Ascending aorta (tissue), 2 donors: ENCODE results near the gene ANKRD9. TPM values are rescaled to one million over a fixed set of nuclear protein-coding genes. Genes with fewer than 3 reads are reported as not detected.

ENCODE experiments used
- DNase-seq, 2 donors: peaks; one replicate each; pipeline ENCODE4 v3.0.0-alpha.2; 2019; ENCODE audit warnings: low spot score in 2 of 2
- H3K27ac ChIP-seq, 2 donors: fragments of 200-600 bp; sonication (generic); one replicate each; pipeline ENCODE4 v1.5.1; 2016 to 2017; ENCODE audit warnings: mild to moderate bottlenecking in 1 of 2
- H3K27me3 ChIP-seq: fragments of 200-600 bp; sonication (generic); one replicate; pipeline ENCODE4 v1.5.1; 2017
- H3K36me3 ChIP-seq, 2 donors: fragments of 200-600 bp; sonication (generic); one replicate each; pipeline ENCODE4 v1.5.1; 2016
- H3K4me1 ChIP-seq, 2 donors: fragments of 200-600 bp; sonication (generic); one replicate each; pipeline ENCODE4 v1.5.1; 2016 to 2017; ENCODE audit warnings: mild to moderate bottlenecking in 1 of 2
- H3K4me3 ChIP-seq, 2 donors: fragments of 200-600 bp; sonication (generic); one replicate each; pipeline ENCODE4 v1.5.1; 2016 to 2017; ENCODE audit warnings: mild to moderate bottlenecking in 1 of 2
- H3K9me3 ChIP-seq, 2 donors: fragments of 200-600 bp; sonication (generic); one replicate each; pipeline ENCODE4 v1.5.1; 2016
- intact Hi-C: fragments of 100-400 bp; cut with DNase I; formaldehyde crosslinking; loops from one replicate; pipeline ENCODE4 v1.15.1; 2023
- total RNA-seq: library from RNA; depleted of rRNA; stranded (reverse); fragments of >200 nt; gene quantifications from one replicate; pipeline ENCODE4 v1.1.0, GENCODE V29; 2016
- TF ChIP-seq, protein P1 (sequence below), 3 experiments: fragments of 200-600 bp in 2 of 3; fragments of 450-650 bp in 1 of 3; sonication (generic) in 2 of 3; IDR thresholded peaks; one replicate each; pipeline ENCODE4 v1.5.1; 2016 to 2019; ENCODE audit warnings: antibody characterized with exemption in 3 of 3, mild to moderate bottlenecking in 1 of 3, moderate library complexity in 1 of 3

The ANKRD9 gene
- total RNA-seq, 1 donor from 2014 or later: 118 TPM

DNA sequence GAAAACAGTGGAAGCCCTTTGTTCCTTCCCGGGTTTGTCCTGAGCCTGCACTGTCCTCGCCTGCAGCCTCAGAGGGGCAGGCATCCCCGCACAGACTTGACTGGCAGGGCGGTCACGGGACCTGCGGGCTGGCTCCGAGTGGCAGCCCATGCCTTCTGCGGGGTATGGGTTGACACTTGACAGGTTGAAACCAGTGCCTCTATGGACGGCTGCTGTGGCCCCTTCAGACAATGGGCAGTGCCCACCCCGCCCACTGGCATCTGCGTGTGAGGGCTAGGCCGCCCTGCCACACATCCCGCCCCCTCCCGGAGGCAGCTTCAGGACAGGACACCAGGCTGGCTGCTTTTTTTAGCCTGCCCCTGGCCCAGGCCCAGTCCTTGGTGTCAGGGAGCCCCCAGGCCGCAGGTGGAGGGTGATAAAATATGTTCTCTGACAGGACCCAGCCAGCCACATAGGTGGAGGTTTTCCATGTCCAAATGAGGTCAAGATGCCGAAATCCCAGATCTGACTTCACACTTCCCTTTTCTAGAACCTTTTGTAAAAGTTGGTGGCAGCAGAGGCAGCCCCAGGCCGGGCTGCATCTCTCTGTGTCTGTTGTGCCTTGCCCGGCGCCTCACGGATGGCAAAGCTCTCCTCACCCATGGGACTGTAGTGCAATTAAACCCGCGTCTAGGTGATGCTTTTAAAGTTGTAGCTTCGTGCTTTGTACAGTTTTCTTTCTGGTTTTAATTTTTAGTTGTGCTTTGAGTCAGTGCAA is 10.0 kb downstream of the ANKRD9 start:
- H3K27ac ChIP-seq: peak overlapping the region; percentile 84 to 87
- intact Hi-C loops: loop anchor here (10.0 kb wide), 1 partner anchor 265 kb away; no protein-coding TSS in a partner anchor
- H3K36me3 ChIP-seq: peaks cover 14 to 22% of the 10 kb centered on the region in 2 donors
- H3K4me1 ChIP-seq: peaks cover 3 to 15% of the 10 kb centered on the region in 2 donors
- no peaks in the 10 kb centered on the region for H3K27me3 ChIP-seq
- H3K9me3 ChIP-seq: no peaks in the 10 kb centered on the region
- TF ChIP-seq, protein P1, sequence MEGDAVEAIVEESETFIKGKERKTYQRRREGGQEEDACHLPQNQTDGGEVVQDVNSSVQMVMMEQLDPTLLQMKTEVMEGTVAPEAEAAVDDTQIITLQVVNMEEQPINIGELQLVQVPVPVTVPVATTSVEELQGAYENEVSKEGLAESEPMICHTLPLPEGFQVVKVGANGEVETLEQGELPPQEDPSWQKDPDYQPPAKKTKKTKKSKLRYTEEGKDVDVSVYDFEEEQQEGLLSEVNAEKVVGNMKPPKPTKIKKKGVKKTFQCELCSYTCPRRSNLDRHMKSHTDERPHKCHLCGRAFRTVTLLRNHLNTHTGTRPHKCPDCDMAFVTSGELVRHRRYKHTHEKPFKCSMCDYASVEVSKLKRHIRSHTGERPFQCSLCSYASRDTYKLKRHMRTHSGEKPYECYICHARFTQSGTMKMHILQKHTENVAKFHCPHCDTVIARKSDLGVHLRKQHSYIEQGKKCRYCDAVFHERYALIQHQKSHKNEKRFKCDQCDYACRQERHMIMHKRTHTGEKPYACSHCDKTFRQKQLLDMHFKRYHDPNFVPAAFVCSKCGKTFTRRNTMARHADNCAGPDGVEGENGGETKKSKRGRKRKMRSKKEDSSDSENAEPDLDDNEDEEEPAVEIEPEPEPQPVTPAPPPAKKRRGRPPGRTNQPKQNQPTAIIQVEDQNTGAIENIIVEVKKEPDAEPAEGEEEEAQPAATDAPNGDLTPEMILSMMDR (IDR thresholded peaks at IDR 0.05): no peak
- no peak for DNase-seq
- no peak overlapping the region for H3K4me3 ChIP-seq

DNA sequence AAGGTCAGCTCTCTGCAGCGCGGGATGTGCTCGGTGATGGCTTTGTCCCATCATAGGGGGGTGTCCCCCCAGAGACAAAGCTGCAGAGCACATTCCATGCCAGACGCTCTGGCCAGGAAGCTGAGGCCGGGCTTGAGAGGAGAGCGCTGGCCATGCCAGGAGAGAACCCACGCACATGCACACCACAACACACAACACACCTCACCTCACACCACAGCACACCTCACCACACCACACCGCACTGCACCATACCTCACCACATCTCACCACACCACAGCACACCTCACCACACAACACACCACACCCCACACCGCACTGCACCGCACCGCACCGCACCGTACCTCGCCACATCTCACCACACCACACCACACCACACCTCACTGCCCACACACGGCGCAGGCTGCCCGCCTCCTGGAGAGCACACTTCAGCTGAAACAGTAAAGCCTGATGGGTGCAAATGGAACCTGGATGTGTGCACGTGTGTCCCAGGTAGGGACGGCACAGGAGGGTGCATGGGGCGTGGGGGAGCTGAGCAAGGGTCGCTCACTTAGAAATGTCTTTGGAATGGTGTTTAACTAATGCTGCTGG is 10.8 kb downstream of the ANKRD9 start:
- TF ChIP-seq, protein P1 (IDR thresholded peaks at IDR 0.05): no peak
- DNase-seq: no peak
- H3K27me3 ChIP-seq: no peaks in the 10 kb centered on the region
- H3K9me3 ChIP-seq: no peaks in the 10 kb centered on the region
- peaks cover 3 to 15% of the 10 kb centered on the region in 2 donors for H3K4me1 ChIP-seq
- H3K36me3 ChIP-seq: peaks cover 14 to 22% of the 10 kb centered on the region in 2 donors
- no peak overlapping the region for H3K4me3 ChIP-seq
- intact Hi-C loops: no loop called here
- peak overlapping the region in 1 of 2 donors; percentile 87 for H3K27ac ChIP-seq

DNA sequence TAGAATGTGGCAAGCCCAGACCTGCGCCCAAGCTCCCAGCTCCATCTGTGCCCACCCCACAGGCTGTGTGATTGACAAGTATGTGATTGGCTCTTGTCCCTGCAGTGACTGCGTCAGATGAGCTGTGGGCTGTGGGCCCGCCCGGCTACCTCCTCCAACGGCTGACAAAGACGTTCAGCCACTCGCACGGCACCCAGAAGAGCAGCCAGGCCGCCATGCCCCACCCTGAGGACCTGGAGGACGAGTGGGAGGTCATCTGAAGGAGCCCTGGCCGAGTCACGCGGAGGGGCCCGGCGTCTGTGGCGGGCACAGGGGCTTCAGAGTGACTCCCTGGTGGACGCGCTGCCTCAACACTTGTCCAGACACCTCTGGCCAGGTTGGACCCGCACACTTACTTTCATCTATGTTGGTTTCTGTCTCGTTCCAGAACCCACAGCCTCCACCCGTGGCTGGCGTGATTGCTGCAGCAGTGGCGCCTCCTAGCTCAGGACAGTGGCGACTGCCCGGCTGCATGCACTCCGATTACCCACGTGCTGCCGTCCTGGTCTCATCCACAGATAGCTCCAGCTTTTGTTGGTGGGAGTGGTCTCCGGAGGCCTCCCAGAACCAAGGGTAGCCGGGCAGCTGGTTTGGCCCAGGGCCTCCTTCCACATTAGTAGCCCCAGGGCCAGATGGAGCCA is 11.4 kb downstream of the ANKRD9 start:
- Histone ChIP-seq H3K27ac (no peak overlapping the region), H3K4me3 (no peak overlapping the region), H3K9me3 (no peaks in the 10 kb centered on the region), H3K27me3 (no peaks in the 10 kb centered on the region), H3K4me1 (peaks cover 3 to 15% of the 10 kb centered on the region in 2 donors), H3K36me3 (peaks cover 14 to 22% of the 10 kb centered on the region in 2 donors)
- TF ChIP-seq, protein P1 (IDR thresholded peaks at IDR 0.05): no peak
- intact Hi-C loops: no loop called here
- DNase-seq: no peak

DNA sequence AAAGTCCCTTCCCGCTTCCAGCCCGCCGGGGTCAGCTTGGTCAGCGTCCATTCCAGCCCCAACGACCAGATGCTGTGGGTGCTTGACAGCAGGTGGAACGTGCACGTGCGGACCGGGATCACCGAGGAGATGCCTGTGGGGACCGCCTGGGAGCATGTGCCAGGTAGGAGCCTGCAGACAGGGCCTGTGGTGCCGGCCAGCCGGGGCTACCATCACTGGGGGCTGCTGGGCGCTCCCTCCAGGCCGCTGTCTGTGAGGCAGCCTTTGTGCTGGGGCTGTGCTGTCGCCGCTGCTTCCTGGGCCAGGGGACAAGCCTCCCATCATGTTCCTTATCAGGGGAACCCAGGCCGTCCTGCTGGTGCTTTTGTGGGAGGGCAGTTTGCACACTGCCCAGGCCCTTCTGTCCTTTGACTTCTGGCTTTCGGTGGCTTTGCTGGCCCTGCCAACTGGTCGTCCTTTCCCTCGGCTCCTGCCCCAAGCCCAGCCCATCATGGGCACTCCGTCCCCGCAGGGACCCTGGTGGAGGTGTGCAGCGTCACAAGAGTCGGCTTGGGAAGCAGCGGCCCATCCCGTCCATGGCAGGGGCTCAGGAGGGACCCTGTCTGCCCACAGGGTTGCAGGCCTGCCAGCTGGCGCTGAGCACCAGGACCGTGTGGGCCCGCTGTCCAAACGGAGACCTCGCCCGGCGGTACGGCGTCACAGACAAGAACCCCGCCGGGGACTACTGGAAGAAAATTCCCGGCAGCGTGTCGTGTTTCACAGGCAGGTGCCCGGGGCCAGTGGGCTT is 12.4 kb downstream of the ANKRD9 start:
- no peak for DNase-seq
- H3K27me3 ChIP-seq: no peaks in the 10 kb centered on the region
- peaks cover 3 to 15% of the 10 kb centered on the region in 2 donors for H3K4me1 ChIP-seq
- peaks cover 14 to 22% of the 10 kb centered on the region in 2 donors for H3K36me3 ChIP-seq
- H3K4me3 ChIP-seq: no peak overlapping the region
- no peak overlapping the region for H3K27ac ChIP-seq
- H3K9me3 ChIP-seq: no peaks in the 10 kb centered on the region
- TF ChIP-seq, protein P1 (IDR thresholded peaks at IDR 0.05): no peak
- intact Hi-C loops: no loop called here

DNA sequence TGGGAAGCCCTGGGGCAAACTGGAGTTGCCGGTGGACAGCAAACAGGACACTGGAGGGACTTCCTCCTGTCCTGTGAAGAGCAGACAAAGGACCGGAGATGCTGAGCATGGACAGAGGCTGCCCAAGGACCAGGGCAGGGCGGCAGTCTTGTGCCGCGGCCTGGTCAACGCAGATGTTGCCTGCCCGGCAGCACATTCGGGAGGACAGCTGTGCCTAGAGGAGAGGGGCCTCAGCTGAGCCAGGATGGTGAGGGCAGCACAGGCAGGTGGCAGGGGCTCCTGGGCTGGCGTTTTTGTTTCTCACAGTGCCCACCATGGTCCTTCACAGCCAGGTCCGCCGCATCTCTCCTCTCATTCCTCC is 13.3 kb downstream of the ANKRD9 start:
- Histone ChIP-seq H3K9me3 (no peaks in the 10 kb centered on the region), H3K36me3 (peaks cover 14 to 22% of the 10 kb centered on the region in 2 donors), H3K4me3 (no peak overlapping the region), H3K27me3 (no peaks in the 10 kb centered on the region), H3K4me1 (peaks cover 3 to 15% of the 10 kb centered on the region in 2 donors), H3K27ac (no peak overlapping the region)
- TF ChIP-seq, protein P1 (IDR thresholded peaks at IDR 0.05): no peak
- DNase-seq: no peak
- intact Hi-C loops: no loop called here
